HG03108 (cell line): ENCODE measurements around the gene ECHS1.
"Not testable (repeated sequence)": the region's sequence is repeated elsewhere in the genome, so short reads cannot be mapped to it uniquely, and the experiment has no call there.

Experiments used
- ATAC-seq: cut with Tn5 transposase; IDR thresholded peaks from one replicate; pipeline ENCODE4 v1.9.1; 2021; ENCODE audit warnings: moderate library complexity; ENCODE audit not compliant: unreplicated experiment

ECHS1 gene

GRCh38 chr10:133373174-133374090 is at the start of gene ECHS1:
ECHS1 (minus strand) TSS chr10:133373354; CDS start chr10:133373333, 21 bp downstream.
- peak; percentile 96 for ATAC-seq

GRCh38 chr10:133422223-133422806 is 49.2 kb upstream of the ECHS1 start:
- no peak for ATAC-seq

GRCh38 chr10:133421336-133422222 is 48.4 kb upstream of the ECHS1 start:
- ATAC-seq: no peak

- ATAC-seq: no peak
Observed at GRCh38 chr10:133420579-133420978, 47.4 kb upstream of the ECHS1 start.

GRCh38 chr10:133420028-133420427 is 46.9 kb upstream of the ECHS1 start:
- ATAC-seq: no peak

- no peak for ATAC-seq
Observed at GRCh38 chr10:133419211-133419950, 46.2 kb upstream of the ECHS1 start.

GRCh38 chr10:133418289-133418993 is 45.3 kb upstream of the ECHS1 start:
- no peak for ATAC-seq

- ATAC-seq: no peak
Observed at GRCh38 chr10:133415752-133416151, 42.6 kb upstream of the ECHS1 start.

GRCh38 chr10:133414401-133414800 is 41.2 kb upstream of the ECHS1 start:
- not testable (repeated sequence) for ATAC-seq

- no peak for ATAC-seq
Observed at GRCh38 chr10:133412381-133412711, 39.2 kb upstream of the ECHS1 start.

- no peak for ATAC-seq
Observed at GRCh38 chr10:133411523-133412380, 38.6 kb upstream of the ECHS1 start.

GRCh38 chr10:133405844-133406527 is 32.8 kb upstream of the ECHS1 start:
- ATAC-seq: no peak

- no peak for ATAC-seq
Observed at GRCh38 chr10:133405272-133405671, 32.1 kb upstream of the ECHS1 start.

- ATAC-seq: no peak
Observed at GRCh38 chr10:133403784-133404183, 30.6 kb upstream of the ECHS1 start.

GRCh38 chr10:133403359-133403758 is 30.2 kb upstream of the ECHS1 start:
- no peak for ATAC-seq

GRCh38 chr10:133401981-133402725 is 29.0 kb upstream of the ECHS1 start:
- no peak for ATAC-seq

GRCh38 chr10:133401500-133401899 is 28.3 kb upstream of the ECHS1 start:
- ATAC-seq: no peak
